ENCODE measurements around the gene XPC.

The XPC gene

GRCh38 chr3:14169871-14170270 lies 8.5 kb downstream of the XPC start:
- no peak overlapping the region for H3K27ac ChIP-seq
- TF ChIP-seq CTCF (conservative IDR thresholded peaks at IDR 0.05), result no peak

- no peak overlapping the region for H3K27ac ChIP-seq
- TF ChIP-seq CTCF (conservative IDR thresholded peaks at IDR 0.05), result no peak
Observed at GRCh38 chr3:14169435-14169834, 9.0 kb downstream of the XPC start.

GRCh38 chr3:14166877-14167603 lies 11.4 kb downstream of the XPC start:
- H3K27ac ChIP-seq, result no peak overlapping the region
- no peak for TF ChIP-seq CTCF (conservative IDR thresholded peaks at IDR 0.05)

- H3K27ac ChIP-seq, result no peak overlapping the region
- no peak for TF ChIP-seq CTCF (conservative IDR thresholded peaks at IDR 0.05)
Observed at GRCh38 chr3:14162178-14162577, 16.2 kb downstream of the XPC start.

GRCh38 chr3:14161282-14161681 lies 17.1 kb downstream of the XPC start:
- TF ChIP-seq CTCF (conservative IDR thresholded peaks at IDR 0.05), result no peak
- no peak overlapping the region for H3K27ac ChIP-seq

GRCh38 chr3:14159426-14159825 lies 19.0 kb downstream of the XPC start:
- no peak for TF ChIP-seq CTCF (conservative IDR thresholded peaks at IDR 0.05)
- H3K27ac ChIP-seq, result no peak overlapping the region

- TF ChIP-seq CTCF (conservative IDR thresholded peaks at IDR 0.05), result no peak
- no peak overlapping the region for H3K27ac ChIP-seq
Observed at GRCh38 chr3:14158370-14158769, 20.0 kb downstream of the XPC start.
